NK-92 treated with Interleukin-12 subunit alpha and Interleukin-12 subunit beta, amount 100 ng/mL, for 24 hours (cell line): ENCODE measurements around the gene PHETA2.
"Not testable (repeated sequence)": the region's sequence is repeated elsewhere in the genome, so short reads cannot be mapped to it uniquely, and the experiment has no call there.

Experiments used
- DNase-seq: peaks from one replicate; lab custom pipeline; 2025; lab: John Stamatoyannopoulos, UW

Gene PHETA2

DNA sequence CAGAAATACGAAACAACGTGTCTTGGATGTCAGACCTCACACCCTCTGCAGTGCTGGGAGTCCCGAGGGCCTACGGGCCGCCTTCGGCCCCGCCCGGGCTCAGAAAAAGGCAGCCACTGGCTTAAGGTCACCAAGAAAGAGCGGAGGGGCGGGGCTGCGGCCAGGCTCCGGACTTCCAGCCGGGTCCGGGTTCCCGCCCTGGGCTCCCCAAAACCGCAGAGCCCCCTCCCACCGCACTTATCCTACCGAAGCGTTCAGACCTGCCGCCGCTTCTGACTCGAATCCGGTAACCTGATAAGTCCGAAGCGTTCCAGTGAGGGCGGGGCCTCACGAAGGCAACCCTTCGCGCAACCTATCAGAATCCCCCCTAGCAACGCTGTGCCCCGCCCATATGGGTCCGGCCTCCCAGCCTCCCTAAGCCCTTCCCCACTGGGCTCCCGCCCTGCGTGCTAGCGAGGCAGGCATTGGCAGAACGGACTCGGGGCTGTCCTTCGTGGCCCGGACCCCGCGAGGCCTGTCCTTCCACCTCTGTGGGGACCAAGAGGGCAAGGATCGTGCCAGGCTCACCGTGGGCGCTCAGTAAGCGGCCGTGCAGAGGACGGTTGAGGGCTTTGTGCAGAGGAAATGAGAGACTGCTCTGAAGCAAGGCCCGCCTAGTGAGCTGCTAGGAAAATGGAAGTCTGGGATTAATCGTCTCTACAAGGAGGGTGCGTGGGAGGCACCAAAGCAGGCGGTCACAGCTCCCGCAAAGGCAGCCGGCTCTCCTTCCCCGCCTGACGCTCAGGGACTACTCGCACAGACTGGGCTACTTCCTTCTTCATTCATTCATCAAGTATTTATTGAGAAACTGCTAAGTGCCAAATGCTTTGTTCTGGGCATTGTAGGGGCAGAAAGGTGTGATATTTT lies 3.3 kb upstream of the PHETA2 start, which contains the start of gene NAGA:
Gene NAGA, minus strand, starts transcription at position 296 of the 906 bp plus-strand sequence. CDS start 515 bp downstream, outside the sequence.
- DNase-seq = peak; percentile 72

DNA sequence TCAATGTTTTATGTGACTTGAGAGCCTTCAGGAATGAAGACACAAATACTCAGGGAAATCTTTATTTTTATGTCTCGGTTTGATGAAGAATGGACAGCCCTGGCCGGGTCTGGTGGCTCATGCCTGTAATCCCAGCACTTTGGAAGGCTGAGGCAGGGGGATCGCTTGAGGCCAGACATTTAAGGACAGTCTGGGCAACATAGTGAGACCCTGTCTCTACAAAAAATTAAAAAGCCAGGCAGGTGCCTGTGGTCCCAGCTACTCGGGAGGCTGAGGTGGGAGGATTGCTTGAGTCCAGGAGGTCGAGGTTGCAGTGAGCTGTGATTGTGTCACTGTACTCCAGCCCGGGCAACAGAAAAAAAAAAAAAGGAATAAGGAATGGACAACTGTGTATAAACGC lies 2.5 kb upstream of the PHETA2 start:
- DNase-seq = not testable (repeated sequence)

DNA sequence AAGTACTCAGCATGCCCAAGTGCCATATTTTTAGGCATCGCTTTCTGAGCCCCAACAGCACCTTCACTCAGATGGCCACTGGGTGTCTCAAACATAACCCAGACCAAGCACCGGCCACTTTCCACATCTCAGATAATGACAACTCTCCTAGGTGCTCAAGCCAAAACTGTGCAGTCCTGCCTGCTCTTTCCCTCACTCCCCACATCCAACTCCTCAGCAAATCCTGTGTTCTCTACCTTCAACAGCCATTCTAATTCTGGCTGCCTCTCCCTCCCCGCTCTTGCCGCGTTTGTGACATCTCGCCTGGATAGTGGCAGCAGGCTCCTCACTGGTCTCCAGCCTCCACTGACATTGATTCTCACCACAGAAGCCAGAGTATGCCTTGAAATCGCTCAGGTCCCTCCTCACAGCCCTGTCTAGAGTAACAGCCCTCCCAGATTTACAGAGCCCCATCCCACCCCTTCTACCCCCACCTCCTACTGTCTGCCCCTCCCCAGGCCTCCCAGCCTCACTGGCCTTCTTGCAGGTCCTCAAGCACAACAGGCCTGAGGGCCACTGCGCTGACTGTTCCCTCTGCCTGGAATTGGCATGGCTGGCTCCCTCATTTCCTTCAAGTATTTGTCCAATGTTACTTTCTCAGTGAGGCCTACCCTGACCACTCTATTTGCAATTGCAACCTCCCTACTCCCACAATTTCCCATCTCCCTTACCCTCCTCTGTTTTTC lies 1.3 kb upstream of the PHETA2 start:
- no peak for DNase-seq

DNA sequence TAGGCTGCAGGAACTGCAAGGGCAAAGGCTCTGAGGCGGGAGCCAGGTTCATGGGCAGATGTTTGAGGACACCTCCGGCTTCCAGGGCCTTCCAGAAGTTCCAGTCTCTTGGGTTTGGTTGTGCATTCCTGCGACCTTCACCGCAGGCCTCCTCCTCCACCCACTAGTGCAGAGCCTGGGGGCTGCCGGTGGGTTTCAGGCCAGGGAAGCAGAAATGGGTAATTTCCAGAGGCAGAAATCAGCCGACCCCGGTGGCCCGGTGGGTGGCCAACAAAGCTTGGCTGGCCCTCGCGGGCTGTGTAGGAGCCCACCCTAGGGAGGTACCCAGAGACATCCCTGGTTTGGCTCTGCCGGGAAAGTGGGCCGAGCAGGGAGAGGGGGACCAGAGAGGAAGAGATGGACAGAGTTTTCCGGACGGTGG lies 417 bp upstream of the PHETA2 start:
- DNase-seq = no peak

DNA sequence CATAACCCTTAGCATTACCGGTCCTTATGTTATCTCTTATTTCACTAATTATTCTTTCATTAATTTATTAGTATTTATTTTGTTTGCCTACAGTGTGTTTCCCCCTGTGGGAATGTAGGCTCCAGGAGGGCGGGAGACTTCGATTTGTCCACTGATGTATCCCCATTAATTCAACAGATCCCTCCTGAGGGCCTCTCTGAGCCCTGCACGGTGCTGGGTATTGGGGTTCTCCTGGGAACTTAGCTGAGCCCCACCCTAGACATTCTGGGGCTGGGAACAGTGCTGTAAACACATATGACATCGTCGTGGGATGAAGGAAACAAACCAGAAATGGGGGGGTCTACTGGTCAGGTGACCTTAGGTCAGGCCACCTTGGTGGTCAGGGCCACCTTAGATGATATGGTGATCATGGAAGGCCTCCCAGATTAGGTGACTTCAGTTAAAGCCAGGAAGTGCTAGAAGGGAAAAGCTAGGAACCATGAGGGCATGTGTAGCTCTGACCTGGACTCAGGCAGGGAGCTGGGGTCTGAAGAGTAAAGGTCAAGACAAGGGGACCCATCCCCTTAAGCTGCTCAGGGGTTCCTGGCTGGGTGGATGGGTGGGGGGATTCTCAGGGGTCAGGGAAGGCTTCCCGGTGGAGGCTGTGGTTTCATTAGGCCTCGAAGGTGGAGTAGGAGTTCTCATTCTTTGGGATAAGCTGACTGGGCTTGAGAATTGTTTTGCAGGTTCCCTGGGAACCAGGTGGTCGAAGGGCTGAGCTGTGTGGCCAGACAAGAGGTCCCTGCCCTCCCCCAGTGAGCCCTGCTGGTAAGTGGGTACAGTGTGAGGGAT lies 1.0 kb downstream of the PHETA2 start:
- DNase-seq = no peak

DNA sequence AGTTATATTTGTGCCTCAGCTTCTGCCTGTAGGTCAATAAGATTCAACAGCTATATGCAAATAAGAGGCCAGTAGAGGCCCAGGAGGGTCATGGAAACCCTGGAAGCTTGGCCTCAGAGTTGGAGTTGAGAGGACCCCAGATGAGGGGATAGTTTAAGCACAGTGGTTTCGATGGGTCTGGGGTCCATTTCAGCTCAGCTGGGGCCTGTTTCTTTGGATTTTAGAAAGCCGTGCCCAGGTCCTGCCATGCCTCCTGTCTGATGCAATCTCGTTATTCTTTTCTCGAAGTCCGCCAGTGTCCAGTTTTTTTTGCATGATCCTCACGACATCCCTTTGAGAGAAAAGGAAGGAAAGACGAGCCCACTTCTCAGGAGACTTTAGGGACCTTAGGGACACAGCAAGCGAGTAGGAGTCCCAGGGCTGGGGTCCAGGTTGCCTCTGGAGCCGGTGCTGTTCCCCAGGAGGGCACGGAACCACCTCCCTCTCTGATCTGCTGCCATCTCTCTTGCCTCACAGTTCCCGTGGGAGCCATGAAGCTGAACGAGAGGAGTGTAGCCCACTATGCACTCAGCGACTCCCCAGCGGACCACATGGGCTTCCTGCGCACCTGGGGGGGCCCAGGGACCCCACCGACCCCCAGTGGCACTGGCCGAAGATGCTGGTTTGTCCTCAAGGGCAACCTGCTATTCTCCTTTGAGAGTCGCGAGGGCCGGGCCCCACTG lies 2.9 kb downstream of the PHETA2 start:
- DNase-seq = no peak

DNA sequence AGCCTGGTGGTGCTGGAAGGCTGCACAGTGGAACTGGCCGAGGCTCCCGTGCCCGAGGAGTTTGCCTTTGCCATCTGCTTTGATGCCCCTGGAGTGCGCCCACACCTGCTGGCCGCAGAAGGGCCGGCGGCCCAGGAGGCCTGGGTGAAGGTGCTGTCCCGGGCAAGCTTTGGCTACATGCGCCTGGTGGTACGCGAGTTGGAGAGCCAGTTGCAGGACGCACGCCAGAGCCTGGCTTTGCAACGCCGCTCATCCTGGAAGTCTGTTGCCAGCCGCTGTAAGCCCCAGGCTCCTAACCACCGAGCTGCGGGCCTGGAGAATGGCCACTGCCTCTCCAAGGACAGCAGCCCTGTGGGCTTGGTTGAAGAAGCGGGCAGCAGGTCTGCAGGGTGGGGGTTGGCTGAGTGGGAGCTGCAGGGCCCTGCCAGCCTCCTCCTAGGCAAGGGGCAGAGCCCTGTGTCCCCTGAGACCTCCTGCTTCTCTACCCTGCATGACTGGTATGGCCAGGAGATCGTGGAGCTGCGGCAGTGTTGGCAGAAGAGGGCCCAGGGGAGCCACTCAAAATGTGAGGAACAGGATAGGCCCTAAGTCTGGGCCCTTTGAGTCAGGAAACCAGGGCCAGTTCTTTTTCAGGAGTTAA lies 3.6 kb downstream of the PHETA2 start:
- no peak for DNase-seq

DNA sequence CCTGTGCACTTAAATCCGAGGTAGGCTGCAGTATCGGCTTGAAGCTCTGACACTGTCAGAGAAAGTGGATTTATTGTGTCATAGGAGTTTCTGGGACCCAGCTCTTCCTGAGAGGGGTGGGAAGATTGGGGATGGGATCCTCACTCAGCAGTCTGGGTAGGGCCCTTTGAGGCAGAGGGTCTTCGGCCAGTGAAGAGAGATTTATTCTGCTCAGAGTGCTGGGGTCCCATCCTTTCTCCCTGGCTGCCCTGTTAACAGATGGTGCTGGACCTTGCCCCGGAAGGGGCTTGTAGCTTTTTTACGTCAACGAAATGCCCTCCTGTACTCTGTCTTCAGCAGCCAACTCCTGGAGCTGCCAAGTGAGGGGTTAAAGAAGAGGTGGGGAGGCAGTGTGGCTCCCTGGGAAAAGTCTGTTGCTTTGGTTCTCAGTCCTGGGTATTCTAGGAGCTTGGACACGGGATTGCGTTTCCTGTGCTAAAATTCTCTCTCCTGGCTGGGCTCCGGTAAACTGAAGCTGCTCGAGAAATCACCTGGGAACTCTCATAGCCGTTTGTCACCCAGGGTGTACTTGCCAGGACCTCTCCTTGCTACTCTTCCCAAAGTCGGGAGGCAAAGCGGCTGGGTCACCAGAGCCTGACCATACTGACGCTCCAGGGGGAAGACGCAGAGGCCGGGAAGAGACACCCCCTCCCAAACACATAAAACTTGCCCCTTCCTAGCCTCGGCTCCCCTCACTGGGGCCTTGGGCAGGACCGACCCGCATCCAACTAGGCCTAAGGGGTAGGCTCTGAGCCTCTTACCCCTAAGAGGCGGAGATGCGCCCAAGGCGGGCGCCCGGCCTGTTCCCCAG lies 4.6 kb downstream of the PHETA2 start:
- no peak for DNase-seq

DNA sequence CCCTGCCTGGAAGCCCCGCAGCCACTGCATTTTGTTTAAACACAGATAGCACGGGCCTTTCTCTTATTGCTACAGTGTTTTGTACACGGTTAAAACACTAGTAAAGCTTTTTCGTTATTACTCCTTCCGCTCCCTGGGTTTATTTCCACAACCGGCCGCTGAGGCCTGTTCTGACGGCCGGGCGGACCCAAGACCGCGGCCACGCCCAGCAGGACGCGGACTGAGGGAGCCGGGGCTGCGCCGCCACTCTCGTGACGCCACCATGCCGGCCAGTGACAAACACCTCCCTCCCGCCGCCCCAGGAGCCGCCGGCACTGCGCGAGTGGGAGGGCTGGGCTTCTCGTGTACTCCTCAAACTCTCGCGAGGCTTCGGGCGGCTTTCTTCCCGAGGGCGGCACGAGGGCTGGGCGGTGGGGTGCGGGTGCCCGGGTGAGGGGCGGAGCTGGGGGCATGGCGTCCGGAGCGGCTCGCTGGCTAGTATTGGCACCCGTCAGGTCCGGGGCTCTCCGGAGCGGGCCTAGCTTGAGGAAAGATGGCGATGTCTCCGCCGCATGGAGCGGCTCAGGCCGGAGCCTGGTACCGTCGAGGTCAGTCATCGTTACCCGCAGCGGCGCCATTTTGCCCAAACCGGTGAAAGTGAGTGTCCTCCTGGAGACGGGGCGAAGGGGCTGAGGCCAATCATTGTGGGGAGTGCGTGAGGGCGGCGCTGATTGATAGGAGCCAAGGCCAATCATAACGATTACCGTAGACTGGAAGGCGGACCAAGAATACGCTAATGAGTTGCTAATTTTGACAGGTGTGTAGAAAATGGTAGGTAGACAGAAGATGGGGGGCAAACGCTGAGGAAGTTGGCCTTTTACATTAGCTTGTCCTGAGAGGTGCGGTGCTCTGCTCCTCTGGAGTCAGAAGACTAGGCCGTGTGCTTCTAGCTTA lies 5.5 kb downstream of the PHETA2 start, which contains the start of gene SMDT1:
Gene SMDT1, plus strand, starts transcription at position 382 of the 933 bp plus-strand sequence. Its CDS starts 69 bp downstream, at position 451.
- DNase-seq = peak; percentile 93

DNA sequence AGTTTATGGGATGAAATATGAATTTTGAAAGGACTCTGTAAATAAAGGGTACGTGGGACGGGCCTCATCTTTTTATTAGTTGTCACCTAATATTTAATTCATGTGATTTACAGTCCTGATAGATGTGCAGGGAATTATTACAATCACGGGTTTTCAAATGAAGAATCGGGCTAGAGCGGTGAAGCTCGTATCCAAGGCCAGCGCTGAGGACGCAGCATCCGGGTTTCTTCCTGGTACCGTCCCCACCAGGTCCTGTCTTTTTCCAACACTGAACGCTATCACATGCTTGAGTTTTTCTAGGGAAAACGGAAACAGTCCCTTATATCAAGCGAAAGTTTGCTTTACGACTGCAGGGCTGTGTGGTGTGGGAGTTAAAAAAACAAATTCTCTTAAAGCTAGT lies 6.2 kb downstream of the PHETA2 start:
- DNase-seq = no peak

DNA sequence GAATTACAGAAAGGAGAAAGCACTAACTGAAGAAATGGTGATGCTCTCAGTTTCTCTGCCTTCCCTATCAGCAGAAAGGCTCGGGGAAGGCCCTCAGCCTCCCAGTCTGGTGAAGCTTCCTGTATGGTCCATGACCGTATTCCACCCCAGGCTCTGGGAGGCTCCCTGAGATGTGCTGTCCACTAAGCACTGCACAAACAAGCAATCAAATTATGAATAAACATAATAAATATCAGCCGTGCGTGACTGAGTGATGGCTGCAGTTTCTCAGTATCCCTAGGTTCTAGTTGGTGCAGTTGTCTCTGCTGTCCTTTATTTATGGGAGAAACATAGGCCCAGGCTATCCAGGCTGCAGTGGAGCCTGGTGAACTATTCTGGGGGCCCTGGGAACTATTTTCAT lies 9.1 kb downstream of the PHETA2 start:
- DNase-seq = no peak

DNA sequence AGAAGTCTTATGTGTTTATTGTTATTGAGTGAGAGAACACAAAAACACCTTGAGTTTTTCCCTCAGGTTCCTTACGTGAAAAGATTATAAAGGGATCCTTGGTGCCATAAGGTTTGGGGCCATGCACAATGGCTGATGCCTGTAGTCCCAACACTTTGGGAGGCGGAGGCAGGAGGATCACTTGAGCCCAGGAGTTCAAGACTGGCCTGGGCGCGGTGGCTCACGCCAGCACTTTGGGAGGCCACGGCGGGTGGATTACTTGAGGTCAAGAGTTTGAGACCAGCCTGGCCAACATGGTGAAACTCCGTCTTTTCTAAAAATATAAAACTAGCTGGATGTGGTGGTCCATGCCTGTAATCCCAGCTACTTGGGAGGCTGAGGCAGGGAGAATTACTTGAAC lies 10.8 kb downstream of the PHETA2 start:
- DNase-seq = no peak

DNA sequence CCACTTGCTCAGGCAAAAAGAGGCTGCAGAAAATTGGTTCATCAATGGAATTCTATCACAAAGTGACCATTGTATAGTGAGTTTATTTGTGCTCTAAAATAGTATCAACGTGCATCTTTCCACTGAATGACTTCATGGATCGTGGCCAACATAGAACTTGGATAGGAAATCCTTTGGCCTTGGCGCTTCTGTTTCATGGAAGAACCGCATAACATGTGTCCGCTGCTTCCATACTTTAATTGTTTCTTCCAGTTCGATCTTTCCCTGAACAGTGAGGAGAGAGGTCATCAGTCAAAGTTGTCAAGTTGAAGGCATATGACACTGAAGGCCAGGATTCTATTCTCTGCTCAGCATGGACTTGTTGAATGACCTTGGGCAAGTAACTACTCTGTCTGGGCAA lies 12.0 kb downstream of the PHETA2 start:
- no peak for DNase-seq

DNA sequence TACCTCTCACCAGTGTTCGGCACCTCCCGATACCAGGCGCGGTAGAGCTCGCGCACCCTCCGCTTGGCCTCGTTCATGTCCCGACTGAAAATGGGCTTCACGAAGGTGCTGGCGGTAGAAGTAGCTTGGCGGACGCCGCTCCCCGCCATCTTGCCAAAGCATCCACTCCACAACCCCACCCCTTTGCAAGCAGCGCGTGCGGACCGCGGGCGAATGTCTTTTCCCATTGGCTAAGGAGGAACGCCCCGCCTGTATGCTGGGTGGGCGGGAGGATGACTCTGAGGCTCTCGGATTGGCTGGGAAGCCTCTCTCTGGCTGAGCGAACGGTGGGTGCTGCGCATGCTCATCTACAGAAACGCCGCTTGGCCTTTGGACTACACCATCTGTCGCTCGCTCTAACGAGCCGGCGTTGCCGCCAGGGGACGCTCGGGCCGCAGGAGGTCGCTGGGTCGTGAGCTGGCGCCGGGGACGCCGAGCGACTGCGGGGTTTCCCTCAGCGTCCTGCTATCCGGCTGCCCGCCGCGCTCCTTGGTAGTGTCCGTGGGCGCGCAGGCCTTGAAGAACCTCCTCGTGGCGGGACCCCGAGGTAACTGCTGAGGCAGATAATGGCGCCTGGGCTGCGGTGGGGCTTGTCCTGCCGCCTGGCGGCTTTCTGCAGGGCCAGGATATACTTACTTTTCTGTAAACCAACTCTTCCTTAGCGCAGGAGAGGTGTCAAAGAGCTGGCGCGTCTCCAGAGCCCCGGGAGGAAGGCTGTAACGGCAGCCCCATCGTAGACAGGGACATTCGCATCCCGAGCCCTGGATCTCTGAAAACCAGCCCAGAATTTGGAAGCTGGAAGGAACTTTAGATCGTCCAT lies 16.8 kb downstream of the PHETA2 start, which contains the start of gene NDUFA6:
Gene NDUFA6, minus strand, starts transcription at position 177 of the 859 bp plus-strand sequence. Its CDS starts 28 bp downstream, at position 149.
- DNase-seq = peak; percentile 97

DNA sequence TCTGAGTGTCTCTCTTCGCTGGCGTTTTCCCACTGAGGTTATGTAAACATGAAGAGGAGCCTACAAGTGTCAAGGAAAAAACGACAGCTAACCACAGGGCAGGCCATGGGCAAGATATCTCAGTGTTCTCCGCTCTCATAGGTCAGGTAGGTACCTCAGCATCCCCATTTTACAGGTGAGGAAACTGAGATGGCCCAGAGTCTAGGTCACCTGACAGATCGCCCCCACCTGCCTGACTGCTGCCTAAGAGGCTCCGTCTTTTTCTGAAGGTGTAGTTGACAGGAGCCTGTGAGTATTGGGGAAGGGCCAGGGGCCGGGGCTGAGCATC lies 17.4 kb downstream of the PHETA2 start:
- no peak for DNase-seq

DNA sequence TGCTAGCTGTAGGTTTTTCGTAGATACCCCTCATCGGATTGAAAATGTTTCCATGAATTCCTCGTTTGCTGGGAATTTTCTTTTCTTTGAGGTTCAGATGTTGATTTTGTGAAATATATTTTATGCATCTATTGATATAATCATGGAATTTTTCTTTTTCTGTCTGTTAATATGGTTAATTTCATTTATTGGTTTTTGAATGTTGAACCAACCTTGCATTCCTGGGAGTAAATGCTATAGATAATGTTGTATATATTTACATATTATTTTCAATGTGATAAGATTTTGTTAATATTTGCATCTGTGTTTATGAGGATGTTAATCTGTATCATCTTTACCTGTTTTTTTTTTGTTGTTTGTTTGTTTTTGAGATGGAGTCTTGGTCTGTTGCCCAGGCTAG lies 27.2 kb downstream of the PHETA2 start:
- no peak for DNase-seq

DNA sequence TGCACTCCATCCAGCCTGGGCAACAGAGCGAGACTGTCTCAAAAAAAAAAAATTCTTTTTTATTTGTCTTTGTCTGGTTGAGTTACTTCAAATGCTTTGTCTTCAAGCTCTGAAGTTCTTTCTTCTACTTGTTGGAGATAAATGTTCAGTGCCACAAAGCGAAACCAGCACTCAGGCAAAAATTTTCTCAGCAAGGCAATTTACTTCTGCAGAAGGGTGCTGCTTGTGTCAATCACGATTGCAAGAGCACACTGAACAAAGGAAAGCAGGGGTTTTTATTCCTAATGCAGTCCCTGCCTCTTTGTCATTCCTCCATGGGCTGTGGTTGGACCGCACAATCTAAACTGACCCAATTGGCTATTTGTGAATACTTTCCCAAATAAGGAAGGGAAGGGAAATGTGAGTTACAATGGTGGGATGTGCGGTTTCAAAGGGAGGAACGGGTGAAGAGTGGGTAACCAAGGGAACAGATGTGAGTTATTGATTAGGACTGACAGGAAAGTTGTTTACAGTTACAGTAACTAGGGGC lies 30.3 kb downstream of the PHETA2 start:
- not testable (repeated sequence) for DNase-seq

DNA sequence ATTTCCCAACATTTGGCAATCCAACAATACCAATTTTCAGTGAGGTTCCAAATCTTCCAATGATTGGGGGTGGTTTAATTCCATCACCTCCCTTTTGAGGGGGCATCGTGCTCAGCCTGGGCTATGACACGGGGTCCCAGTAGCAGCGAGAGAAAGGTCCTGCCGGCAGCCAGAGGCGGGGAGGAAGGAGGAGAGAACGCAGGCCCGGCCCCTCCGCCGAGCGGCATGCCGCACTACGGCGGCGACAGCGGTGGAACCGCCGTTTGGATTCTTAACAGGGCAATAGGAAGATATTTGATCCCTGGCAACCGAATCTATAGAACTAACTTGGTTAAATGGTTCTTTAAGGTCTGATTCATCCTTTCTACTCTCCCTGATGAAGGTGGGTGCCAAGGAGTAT lies 34.8 kb downstream of the PHETA2 start:
- DNase-seq = no peak
